ENCODE data around the gene FSTL4.
"Not testable (repeated sequence)": the region's sequence is repeated elsewhere in the genome, so short reads cannot be mapped to it uniquely, and the experiment has no call there.

Gene FSTL4

GRCh38 chr5:133409210-133409674, 203.1 kb downstream of the FSTL4 start:
- in situ Hi-C loops (cut with MboI; ENCODE audit: low sequenced_read_pairs): no loop called here

DNA sequence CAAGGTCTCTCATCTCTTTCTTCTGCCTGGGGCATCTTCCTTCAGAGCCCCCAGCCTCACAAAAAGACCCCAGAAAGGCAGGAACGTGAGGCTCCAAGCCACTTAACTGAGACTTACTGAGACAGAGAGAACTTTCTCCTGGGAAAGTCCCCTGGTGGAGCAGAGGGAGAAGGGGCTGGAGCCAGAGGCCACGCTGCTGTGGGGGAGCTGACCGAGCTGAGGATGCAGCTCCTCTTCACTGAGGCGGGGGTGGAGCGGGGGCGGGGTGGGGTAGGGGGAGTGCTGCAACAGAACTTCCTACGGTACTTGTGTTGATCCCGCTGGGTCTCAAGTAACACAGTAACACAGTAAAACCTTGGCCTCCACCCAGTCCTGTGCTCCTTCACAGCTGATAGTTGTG, 204.0 kb downstream of the FSTL4 start:
- in situ Hi-C loops (cut with MboI; ENCODE audit: low sequenced_read_pairs): no loop called here

GRCh38 chr5:133406977-133407632, 205.2 kb downstream of the FSTL4 start:
- in situ Hi-C loops (cut with MboI; ENCODE audit: low sequenced_read_pairs): no loop called here

DNA sequence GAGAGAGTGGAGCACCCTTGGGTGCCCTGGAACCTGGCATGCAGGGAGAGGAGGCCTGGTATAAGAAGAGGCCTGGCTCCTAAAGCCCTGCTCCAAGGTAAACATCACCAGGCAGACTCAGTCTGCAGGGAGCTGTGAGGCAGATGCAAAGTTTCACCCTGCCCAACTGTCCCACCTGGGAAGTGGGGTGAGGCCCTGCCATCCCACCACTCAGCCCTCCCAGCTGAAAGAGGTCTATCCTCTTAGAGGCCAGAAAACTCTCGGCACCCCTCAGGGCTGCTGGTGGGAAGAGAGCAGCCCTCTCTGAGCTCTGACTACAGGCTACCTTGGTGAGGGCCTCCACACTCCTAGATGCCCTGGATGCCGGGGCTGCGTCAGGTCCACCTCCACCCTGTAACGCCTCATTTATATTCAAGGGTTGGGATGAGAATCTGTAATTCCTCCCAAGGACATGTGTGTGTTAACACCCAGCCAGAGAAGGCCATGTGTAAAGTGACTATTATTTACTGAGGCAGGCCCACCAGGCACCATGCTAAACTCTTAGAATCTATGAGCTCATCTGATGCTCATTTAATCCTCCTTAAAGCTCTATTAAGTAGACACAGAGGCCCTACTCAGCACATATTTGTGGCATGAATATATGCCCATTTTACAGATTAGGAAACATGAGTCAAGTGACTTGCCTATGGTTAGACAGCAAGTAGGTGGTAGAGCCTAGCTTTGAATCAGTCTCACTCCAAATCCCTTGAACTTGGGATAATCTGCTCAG, 205.9 kb downstream of the FSTL4 start:
- in situ Hi-C loops (cut with MboI; ENCODE audit: low sequenced_read_pairs): no loop called here

DNA sequence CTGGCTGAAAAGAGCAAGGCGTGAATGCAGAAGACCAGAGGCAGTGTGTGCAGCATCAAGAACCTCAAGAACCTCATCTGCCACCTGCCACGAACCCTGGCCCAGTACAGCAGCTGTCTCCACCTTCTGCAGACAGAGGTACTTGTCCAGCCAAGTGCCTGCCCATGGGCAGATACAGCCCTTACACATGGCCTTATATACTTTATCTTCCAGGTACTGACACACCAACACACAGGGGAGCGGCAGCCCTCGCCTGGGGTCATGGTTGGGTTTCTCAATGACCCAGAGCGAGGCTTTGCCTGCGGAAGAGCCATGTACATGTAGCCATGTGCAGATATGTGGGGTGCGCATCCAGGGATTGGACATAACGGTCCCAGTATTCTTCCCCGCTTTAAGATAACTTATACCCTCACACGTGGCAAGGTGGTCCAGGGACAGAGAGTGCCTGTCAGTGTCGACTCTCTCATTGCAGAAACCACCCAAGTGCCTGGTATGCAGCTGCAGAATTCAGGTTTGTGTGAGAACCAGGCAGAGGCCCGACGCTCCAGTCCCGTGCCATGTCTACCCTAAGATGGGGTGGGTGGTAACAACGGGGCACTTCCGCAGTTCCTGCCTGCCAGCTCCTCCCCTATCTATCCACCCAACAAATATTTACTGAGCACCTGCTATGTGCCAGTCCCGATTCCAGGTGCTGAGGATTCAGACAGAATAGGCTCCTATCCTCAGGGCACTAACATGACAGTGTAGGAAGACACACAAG, 206.9 kb downstream of the FSTL4 start:
- in situ Hi-C loops (cut with MboI; ENCODE audit: low sequenced_read_pairs): no loop called here

DNA sequence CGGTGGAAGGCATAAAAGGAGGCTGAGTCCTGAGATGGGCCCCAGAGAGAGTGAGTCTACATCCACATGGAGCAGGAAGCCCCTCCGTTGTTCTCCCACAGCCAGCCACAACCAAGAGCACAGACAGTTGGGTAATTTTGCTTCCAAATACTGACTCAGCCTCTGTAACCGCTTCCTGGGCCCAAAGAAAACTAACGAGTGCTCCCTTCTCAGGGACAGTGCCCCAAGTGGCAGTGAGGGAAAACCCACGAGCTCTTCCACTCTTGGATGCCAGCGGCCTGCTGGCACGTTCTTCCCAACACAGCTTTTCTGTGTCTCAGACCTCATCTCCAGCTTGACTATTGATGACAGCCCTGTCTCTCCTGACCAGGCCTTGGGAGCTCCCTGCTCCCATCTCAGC, 207.6 kb downstream of the FSTL4 start:
- in situ Hi-C loops (cut with MboI; ENCODE audit: low sequenced_read_pairs): no loop called here

GRCh38 chr5:133403741-133404364, 208.5 kb downstream of the FSTL4 start:
- in situ Hi-C loops (cut with MboI; ENCODE audit: low sequenced_read_pairs): no loop called here

DNA sequence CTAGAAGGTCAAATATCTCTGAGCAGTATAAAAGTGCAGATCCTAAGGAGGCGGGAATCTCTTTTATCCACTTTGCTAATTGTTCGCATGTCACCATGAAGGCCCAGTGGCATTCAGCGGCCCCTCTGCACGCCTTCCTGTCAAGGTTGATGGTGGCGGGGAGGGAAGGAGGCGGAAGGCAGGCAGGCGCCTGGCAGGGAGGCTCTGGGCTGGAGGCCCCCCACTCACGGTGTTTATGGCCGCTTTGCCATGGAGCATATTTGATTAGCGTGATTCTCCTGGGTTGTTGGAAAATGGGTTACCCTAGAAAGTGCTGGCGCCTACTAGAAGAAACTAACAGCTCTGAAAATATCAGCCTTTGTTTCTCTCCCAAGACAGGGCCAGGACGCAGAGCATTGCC, 209.6 kb downstream of the FSTL4 start:
- in situ Hi-C loops (cut with MboI; ENCODE audit: low sequenced_read_pairs): no loop called here

GRCh38 chr5:133401731-133402347, 210.5 kb downstream of the FSTL4 start:
- in situ Hi-C loops (cut with MboI; ENCODE audit: low sequenced_read_pairs): no loop called here

DNA sequence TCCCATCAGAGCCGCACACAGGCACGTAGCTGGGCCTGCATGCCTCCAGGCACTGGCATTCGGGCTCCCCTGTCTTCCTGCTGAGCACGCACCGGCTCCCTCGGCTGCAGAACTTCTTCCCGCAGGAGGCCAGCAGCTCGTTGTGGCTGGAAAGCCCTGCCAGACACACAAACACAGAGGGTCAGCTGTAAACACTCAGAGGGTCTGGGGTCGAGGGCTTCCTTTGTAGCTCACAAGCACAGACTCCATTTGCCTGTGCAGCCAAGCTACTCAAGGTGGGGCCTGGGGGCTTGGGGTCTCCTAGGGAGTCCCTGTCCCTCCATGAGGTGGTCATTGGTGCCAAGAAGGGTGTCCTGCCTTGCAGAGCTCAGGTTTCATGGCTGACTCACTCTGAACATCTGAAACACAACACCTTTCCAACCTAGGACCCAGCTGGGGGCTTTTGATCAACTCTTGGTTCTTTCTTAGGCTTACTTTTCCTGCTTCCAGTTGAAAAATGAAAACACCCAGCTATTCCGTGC, 211.4 kb downstream of the FSTL4 start:
- in situ Hi-C loops (cut with MboI; ENCODE audit: low sequenced_read_pairs): no loop called here

GRCh38 chr5:133400120-133400519, 212.2 kb downstream of the FSTL4 start:
- in situ Hi-C loops (cut with MboI; ENCODE audit: low sequenced_read_pairs): no loop called here

GRCh38 chr5:133399247-133399891, 213.0 kb downstream of the FSTL4 start:
- in situ Hi-C loops (cut with MboI; ENCODE audit: low sequenced_read_pairs): no loop called here

- in situ Hi-C loops (cut with MboI; ENCODE audit: low sequenced_read_pairs): no loop called here
Measured at GRCh38 chr5:133398646-133399101, 213.7 kb downstream of the FSTL4 start.

DNA sequence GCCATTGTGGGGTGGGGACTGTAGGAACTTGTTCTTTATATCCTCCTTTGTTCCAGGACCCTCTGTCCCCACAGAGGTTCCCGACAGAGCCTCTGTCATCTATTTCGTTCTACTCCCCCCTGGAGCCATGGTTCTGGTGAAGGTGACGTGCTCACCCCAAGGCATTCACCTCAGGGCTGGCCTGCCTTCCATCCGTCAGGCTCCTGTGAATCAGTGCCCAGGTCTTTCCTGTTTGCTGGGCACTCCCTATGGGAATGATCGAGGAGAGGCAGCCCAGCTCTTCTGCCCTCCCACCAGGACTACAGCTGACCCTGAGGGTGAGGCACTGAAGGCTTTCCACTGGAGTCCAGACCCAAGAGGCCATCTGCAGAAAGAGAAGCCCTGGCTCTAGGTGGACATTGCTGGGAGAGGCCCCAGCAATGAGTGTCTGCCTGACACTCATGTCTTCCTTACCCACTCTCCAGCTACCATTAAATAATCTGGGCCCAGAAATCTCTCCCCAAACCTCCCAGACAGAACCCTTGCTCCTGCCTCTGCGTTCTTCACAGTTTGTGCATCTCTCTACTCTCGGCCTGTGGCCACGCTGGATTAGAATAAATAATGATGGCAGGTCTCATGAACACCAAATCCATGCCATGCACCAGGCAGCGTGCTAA, 214.2 kb downstream of the FSTL4 start:
- in situ Hi-C loops (cut with MboI; ENCODE audit: low sequenced_read_pairs): no loop called here

DNA sequence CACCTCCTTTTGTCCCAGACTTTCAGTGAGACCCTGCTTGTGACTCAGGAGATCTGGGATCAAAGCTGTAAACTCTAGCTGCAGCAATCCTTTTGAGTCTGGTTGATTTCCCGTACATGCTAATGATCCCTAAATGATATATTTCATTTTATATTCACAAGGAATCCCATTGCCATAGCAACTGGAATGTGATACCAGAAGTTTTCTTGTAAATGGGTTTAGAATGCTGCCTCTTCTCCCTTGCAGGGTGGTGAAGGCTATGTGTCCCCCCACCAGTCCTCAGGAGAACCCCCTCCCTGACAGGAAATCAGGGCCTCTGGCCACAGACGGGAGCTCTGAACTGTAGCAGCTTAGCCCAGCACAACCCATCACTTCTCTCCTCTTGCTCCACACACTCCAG, 215.0 kb downstream of the FSTL4 start:
- in situ Hi-C loops (cut with MboI; ENCODE audit: low sequenced_read_pairs): no loop called here

DNA sequence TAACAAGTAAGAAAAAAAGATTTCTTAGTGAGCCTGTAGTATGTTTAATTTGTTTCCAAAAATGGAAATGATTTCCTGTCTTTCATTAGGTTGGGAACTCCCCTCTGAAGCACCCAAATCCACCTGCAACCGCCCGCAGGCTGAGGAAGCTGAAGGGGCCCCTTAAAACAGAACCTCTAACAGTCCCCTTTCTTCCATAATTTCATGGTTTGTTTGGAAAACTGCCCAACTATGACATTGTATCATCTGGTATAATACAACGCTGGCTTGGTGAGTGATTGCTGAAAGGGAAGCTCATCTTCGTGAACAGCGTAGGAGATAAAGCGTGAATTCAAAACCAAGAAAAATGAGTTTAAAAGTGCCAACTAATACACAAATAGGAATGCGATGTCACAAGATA, 215.5 kb downstream of the FSTL4 start:
- in situ Hi-C loops (cut with MboI; ENCODE audit: low sequenced_read_pairs): no loop called here

DNA sequence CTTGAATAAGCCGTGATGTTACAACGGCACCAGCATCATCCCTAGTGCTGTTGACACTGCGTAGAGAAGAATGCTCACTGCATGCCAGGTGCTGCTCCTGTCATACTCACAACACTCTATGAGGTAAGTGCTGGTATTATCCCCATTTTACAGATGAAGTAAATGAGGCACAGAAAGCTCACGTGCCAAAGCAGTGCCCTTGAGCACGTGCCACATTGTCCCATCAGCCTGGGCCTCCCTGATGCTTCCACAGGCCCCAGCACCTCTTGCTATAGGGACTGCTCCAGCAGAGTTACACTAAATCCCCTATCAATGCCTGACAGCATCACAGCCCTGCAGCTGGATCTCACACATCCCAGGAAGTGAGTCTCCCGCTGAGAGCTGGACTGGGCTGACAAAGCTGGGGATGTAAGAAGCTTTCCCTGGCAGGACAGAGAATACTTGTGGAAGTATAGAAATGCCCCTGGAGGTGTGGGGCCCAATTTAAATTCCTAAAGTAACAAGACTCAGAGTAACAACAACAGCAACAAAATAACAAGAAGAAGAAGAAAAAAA, 216.1 kb downstream of the FSTL4 start:
- in situ Hi-C loops (cut with MboI; ENCODE audit: low sequenced_read_pairs): no loop called here

- in situ Hi-C loops (cut with MboI; ENCODE audit: low sequenced_read_pairs): not testable (repeated sequence)
Measured at GRCh38 chr5:133395207-133395606, 217.1 kb downstream of the FSTL4 start.

DNA sequence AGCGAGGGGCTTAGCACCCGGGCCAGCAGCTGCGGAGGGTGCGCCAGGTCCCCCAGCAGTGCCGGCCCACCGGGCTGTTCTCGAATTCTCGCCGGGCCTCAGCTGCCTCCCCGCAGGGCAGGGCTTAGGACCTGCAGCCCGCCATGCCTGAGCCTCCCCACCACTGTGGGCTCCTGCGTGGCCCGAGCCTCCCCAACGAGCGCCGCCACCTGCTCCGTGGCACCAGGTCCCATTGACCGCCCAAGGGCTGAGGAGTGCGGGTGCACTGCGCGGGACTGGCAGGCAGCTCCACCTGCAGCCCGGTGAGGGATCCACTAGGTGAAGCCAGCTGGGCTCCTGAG, 217.9 kb downstream of the FSTL4 start:
- in situ Hi-C loops (cut with MboI; ENCODE audit: low sequenced_read_pairs): not testable (repeated sequence)

Data from hTERT RPE-1 (cell line).